Smooth muscle cell (in vitro differentiated cells): ENCODE results near the gene ABCD2. TPM values are rescaled to one million over a fixed set of nuclear protein-coding genes. Genes with fewer than 3 reads are reported as not detected.

Experiments used
- DNase-seq: peaks from one replicate; lab custom pipeline; 2025; ENCODE audit not compliant: unreplicated experiment; lab: John Stamatoyannopoulos, UW
- H2AFZ ChIP-seq: fragments of 200-600 bp; sonication (generic); 2 replicates; pipeline ENCODE4 v1.6.0; 2016; ENCODE audit warnings: antibody characterized with exemption, low read depth, mild to moderate bottlenecking
- H3F3A ChIP-seq: fragments of 200-600 bp; sonication (generic); 2 replicates; pipeline ENCODE4 v1.6.0; 2017; ENCODE audit warnings: antibody characterized with exemption, low read depth
- H3K27ac ChIP-seq: fragments of 200-600 bp; sonication (generic); 2 replicates; pipeline ENCODE4 v1.5.1; 2016; ENCODE audit warnings: low read depth, mild to moderate bottlenecking
- H3K27me3 ChIP-seq: fragments of 200-600 bp; sonication (generic); 2 replicates; pipeline ENCODE4 v1.6.1; 2016; ENCODE audit warnings: low read depth, mild to moderate bottlenecking
- H3K36me3 ChIP-seq: fragments of 200-600 bp; sonication (generic); 2 replicates; pipeline ENCODE4 v1.5.1; 2016; ENCODE audit warnings: low read depth
- H3K4me1 ChIP-seq: fragments of 200-600 bp; sonication (generic); 2 replicates; pipeline ENCODE4 v1.5.1; 2016; ENCODE audit warnings: low read depth
- H3K4me2 ChIP-seq: fragments of 200-600 bp; sonication (generic); 2 replicates; pipeline ENCODE4 v1.6.0; 2016; ENCODE audit warnings: mild to moderate bottlenecking
- H3K4me3 ChIP-seq: fragments of 200-600 bp; sonication (generic); 2 replicates; pipeline ENCODE4 v1.5.1; 2016; ENCODE audit warnings: mild to moderate bottlenecking
- H3K79me2 ChIP-seq: fragments of 200-600 bp; sonication (generic); 2 replicates; pipeline ENCODE4 v1.6.0; 2016; ENCODE audit warnings: low read depth, mild to moderate bottlenecking
- H3K9ac ChIP-seq: fragments of 200-600 bp; sonication (generic); 2 replicates; pipeline ENCODE4 v1.6.0; 2016; ENCODE audit warnings: low read depth
- H3K9me3 ChIP-seq: fragments of 200-600 bp; sonication (generic); replicated peaks from 2 replicates; pipeline ENCODE4 v1.5.1; 2016; ENCODE audit warnings: low read depth
- H4K20me1 ChIP-seq: fragments of 200-600 bp; sonication (generic); 2 replicates; pipeline ENCODE4 v1.6.0; 2016; ENCODE audit warnings: low read depth
- CTCF ChIP-seq: fragments of 200-600 bp; sonication (generic); IDR thresholded peaks from 2 replicates; pipeline ENCODE4 v1.5.1; 2017; ENCODE audit warnings: borderline replicate concordance, mild to moderate bottlenecking, antibody characterized with exemption; ENCODE audit not compliant: insufficient read depth, poor library complexity, severe bottlenecking
- WGBS: methylation state at CpG from one replicate; pipeline ENCODE4 v1.1.7; 2016; ENCODE audit warnings: low lambda C conversion rate; 5-methylcytosine and 5-hydroxymethylcytosine counted together
- polyA plus RNA-seq: library from polyadenylated mRNA; unstranded; fragments of >200 nt; fragmentation: Nextera tagmentation; extraction: Ambion mirVana; gene quantifications from 2 replicates; pipeline ENCODE4 v1.2.1, GENCODE V29; 2016
- total RNA-seq: library from RNA; depleted of rRNA; stranded (reverse); fragments of >200 nt; gene quantifications from 2 replicates; pipeline ENCODE4 v1.2.3, GENCODE V29; 2014

Gene ABCD2
- total and polyA plus RNA-seq, 2 experiments from 2014 or later: 0.04 TPM; not detected in 1

- Histone ChIP-seq H3F3A (peaks cover 7% of the 10 kb centered on the region), H3K4me1 (peaks cover 3% of the 10 kb centered on the region), H3K27me3 (no peaks in the 10 kb centered on the region), H3K9ac (no peak overlapping the region), H3K36me3 (no peaks in the 10 kb centered on the region), H4K20me1 (no peaks in the 10 kb centered on the region), H3K4me3 (no peak overlapping the region), H3K27ac (no peak overlapping the region), H2AFZ (no peak overlapping the region), H3K79me2 (no peaks in the 10 kb centered on the region), H3K9me3 (no peaks in the 10 kb centered on the region), H3K4me2 (no peak overlapping the region)
- WGBS: 90% methylated on average over 1 of the region's 1 CpG
- DNase-seq: no peak
- no peak for TF ChIP-seq CTCF
Measured at GRCh38 chr12:39622306-39622705, 2.7 kb upstream of the ABCD2 start.

DNA sequence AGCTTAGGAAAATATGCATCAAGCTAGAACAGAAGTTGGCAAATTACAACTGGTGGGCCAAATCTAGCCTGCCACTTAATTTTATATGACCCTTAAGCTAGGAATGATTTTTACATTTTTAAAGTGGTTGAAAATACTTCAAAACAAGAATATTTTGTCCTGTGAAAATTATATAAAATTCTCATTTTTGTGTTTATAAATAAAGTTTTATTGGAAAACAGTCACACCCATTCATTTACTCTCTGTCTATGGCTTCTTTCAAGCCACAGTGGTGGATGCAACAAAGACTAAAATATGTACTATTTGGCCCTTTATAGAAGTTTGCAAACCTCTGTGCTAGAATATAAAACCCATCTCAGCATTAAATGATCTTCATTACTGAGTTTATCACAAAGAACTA is 2.1 kb upstream of the ABCD2 start:
- no peak for DNase-seq
- Histone ChIP-seq H3K9me3 (no peaks in the 10 kb centered on the region), H3K79me2 (no peaks in the 10 kb centered on the region), H3K4me3 (no peak overlapping the region), H3K27ac (no peak overlapping the region), H3K36me3 (no peaks in the 10 kb centered on the region), H2AFZ (no peak overlapping the region), H3K27me3 (no peaks in the 10 kb centered on the region), H4K20me1 (no peaks in the 10 kb centered on the region), H3K4me1 (peaks cover 3% of the 10 kb centered on the region), H3K4me2 (no peak overlapping the region), H3K9ac (no peak overlapping the region), H3F3A (peaks cover 7% of the 10 kb centered on the region)
- TF ChIP-seq CTCF: no peak

DNA sequence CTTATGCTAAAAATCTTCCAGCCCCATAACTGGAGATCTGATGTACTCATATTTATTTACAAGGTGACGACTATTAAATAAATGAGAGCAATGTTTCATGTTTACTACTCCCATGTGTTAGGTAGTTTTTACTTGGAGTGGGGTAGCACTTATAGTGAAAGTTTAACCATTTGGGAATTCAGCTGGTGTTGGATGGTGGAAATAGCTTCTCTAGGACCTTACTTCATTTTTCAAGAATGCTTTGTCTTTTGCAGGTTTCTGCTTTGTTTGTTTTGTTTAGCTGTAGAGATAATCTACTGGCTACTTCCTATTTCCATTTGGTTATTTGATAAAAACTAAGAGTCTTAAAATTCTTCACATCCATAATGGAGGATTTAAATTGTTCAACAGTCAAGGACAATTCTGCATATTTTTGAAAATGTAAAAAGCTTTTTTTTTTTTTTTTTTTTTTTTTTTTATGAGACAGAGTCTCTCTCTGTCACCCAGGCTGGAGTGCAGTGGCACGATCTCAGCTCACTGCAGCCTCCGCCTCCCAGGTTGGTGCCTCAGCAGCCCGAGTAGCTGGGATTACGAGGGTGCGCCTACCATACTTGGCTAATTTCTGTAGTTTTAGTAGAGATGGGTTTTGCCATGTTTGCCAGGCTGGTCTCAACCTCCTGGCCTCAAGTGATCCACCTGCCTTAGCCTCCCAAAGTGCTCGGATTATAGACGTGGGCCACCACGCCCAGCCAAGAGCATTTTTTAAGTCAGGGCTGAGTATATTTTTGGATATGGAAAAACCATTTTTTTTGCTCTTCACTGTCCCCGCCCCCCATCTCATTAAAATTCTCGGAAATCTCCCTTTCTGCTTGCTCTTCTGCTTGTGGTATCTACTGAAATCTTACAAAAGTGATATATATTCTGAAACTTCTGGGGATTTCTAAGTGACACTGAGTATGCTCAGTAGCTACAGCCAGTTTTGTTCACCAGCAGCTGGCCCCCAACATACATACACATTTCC is 1.4 kb upstream of the ABCD2 start:
- Histone ChIP-seq H3K4me3 (peak overlapping the region; percentile 69), H4K20me1 (no peaks in the 10 kb centered on the region)

More for the DNA sequence above, 1.4 kb upstream of the ABCD2 start:
- WGBS: 90% methylated on average over 11 of the region's 11 CpGs
- H3K9me3 ChIP-seq: no peaks in the 10 kb centered on the region
- H3K36me3 ChIP-seq: no peaks in the 10 kb centered on the region
- H3F3A ChIP-seq: peaks cover 7% of the 10 kb centered on the region
- H3K27me3 ChIP-seq: no peaks in the 10 kb centered on the region
- H3K79me2 ChIP-seq: no peaks in the 10 kb centered on the region
- peak overlapping the region; percentile 58 for H3K9ac ChIP-seq
- TF ChIP-seq CTCF: no peak
- DNase-seq: no peak
- peak overlapping the region; percentile 85 for H2AFZ ChIP-seq
- H3K4me1 ChIP-seq: peaks cover 3% of the 10 kb centered on the region
- peak overlapping the region; percentile 36 for H3K27ac ChIP-seq
- peak overlapping the region; percentile 89 for H3K4me2 ChIP-seq
